GM12865 (cell line): ENCODE data around the gene HNRNPDL.
"Not testable (repeated sequence)": the region's sequence is repeated elsewhere in the genome, so short reads cannot be mapped to it uniquely, and the experiment has no call there.

ENCODE experiments used
- DNase-seq: peaks from one replicate; pipeline ENCODE4 v3.0.0; 2010; ENCODE audit warnings: low read depth
- H3K4me3 ChIP-seq: 2 replicates; pipeline ENCODE4 v1.5.1; 2011; ENCODE audit warnings: mild to moderate bottlenecking, low read depth, low read length, control low read depth
- CTCF ChIP-seq: IDR thresholded peaks from 2 replicates; pipeline ENCODE4 v1.5.1; 2011; ENCODE audit warnings: low read length, control low read depth, low read depth, inconsistent platforms; ENCODE audit not compliant: insufficient read depth; ENCODE audit errors: missing control alignments

The HNRNPDL gene

GRCh38 chr4:82388405-82388804, 41.9 kb downstream of the HNRNPDL start:
- no peak for DNase-seq
- no peak overlapping the region for H3K4me3 ChIP-seq
- no peak for TF ChIP-seq CTCF

- DNase-seq, H3K4me3 ChIP-seq: not testable (repeated sequence)
Observed at GRCh38 chr4:82386312-82386711, 44.0 kb downstream of the HNRNPDL start.

- DNase-seq: no peak
- TF ChIP-seq CTCF: no peak
- no peak overlapping the region for H3K4me3 ChIP-seq
Observed at GRCh38 chr4:82382751-82383150, 47.5 kb downstream of the HNRNPDL start.

- TF ChIP-seq CTCF: no peak
- no peak for DNase-seq
- H3K4me3 ChIP-seq: no peak overlapping the region
Observed at GRCh38 chr4:82381661-82382296, 48.5 kb downstream of the HNRNPDL start.

GRCh38 chr4:82381235-82381634, 49.0 kb downstream of the HNRNPDL start:
- TF ChIP-seq CTCF: no peak

GRCh38 chr4:82380831-82381230, 49.4 kb downstream of the HNRNPDL start:
- DNase-seq: no peak
- H3K4me3 ChIP-seq: no peak overlapping the region
- no peak for TF ChIP-seq CTCF

More at GRCh38 chr4:82381235-82381634, 49.0 kb downstream of the HNRNPDL start:
- H3K4me3 ChIP-seq: no peak overlapping the region
- no peak for DNase-seq

- TF ChIP-seq CTCF: no peak
- no peak for DNase-seq
- H3K4me3 ChIP-seq: no peak overlapping the region
Observed at GRCh38 chr4:82380344-82380743, 49.9 kb downstream of the HNRNPDL start.
